Fibroblast of villous mesenchyme (primary cell): ENCODE results near the gene HAUS5. TPM values are rescaled to one million over a fixed set of nuclear protein-coding genes. Genes with fewer than 3 reads are reported as not detected.

Experiments used
- DNase-seq: peaks from one replicate; pipeline ENCODE4 v3.0.0-alpha.2; 2010; ENCODE audit warnings: low read depth
- H3K4me3 ChIP-seq: 2 replicates; pipeline ENCODE4 v1.5.1; 2011; ENCODE audit warnings: low read depth, mild to moderate bottlenecking, low read length
- CTCF ChIP-seq: IDR thresholded peaks from 2 replicates; pipeline ENCODE4 v1.5.1; 2012; ENCODE audit warnings: low read depth, mild to moderate bottlenecking, low read length; ENCODE audit not compliant: insufficient read depth
- total RNA-seq: library from RNA; depleted of rRNA; stranded (reverse); fragments of >200 nt; gene quantifications from 2 replicates; pipeline ENCODE4 v1.2.3, GENCODE V29; 2012

Gene HAUS5
- 6.5 and 6.8 TPM in 2 replicates for total RNA-seq

- peak; percentile 92 for DNase-seq
- peak within 1 kb of the TSS; percentile 94 for H3K4me3 ChIP-seq
- TF ChIP-seq CTCF = no peak
Measured at GRCh38 chr19:35612559-35613321, at the start of gene HAUS5. Gene HAUS5 (plus strand): TSS chr19:35612735. CDS start chr19:35612795, 60 bp downstream.

DNA sequence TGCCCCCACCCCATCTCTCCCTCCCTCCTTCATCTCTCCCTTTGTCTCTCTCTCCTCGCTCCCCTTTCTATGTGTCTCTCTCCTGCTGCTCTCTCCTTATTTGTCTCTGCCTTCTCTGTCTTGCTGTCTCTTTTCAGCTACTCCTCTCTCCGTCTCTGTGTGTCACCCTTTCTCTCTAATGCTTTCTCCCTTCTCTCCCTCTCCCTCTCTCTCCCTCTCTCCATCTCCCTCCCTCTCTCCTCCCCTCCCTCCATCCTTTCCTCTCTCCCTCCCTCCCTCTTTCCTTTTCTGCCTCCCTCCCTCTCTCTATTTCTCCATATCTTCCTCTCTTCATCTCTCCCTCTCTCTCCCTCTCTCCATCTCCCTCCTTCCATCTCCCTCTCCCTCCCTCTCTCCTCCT, 49.8 kb upstream of the HAUS5 start:
- no peak for DNase-seq
- no peak for TF ChIP-seq CTCF
- H3K4me3 ChIP-seq = no peak overlapping the region

DNA sequence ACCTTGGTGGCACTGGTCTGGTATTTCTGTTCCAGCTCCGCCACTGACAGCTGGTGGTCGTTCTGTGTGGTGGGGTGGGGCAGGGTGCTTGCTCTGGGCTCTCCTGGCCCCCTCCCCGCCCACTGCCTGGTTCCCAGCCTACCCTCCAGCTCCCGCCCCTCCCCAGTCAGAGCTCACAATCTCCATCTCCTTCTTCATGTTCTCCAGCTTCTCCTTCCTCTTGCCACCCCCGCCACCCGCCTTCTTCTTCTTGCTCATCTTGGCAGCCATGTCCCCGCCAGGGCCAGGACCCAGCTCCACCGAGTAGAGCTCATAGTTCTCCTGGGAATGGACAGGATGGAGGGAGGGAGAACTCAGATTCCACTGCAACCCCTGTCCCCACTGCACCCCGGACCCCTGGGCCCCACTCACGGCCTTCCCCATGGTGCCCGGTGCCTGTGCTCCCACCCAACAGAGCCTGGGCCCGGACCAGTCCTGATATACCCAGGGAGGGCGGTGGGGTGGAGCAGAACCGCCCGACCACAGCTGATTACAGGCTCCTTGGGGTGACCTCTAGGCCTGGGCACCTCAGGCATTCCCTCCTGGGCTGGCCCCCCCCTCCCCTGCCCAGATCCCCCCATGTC, 49.2 kb upstream of the HAUS5 start, which contains the start of gene ATP4A:
ATP4A (minus strand) TSS at position 452 of the 623 bp plus-strand sequence; CDS start at position 423, 29 bp downstream.
- TF ChIP-seq CTCF = no peak
- DNase-seq = no peak
- H3K4me3 ChIP-seq = no peak within 1 kb of the TSS

GRCh38 chr19:35565016-35565856, 47.3 kb upstream of the HAUS5 start:
- DNase-seq = no peak
- no peak for TF ChIP-seq CTCF
- no peak overlapping the region for H3K4me3 ChIP-seq

GRCh38 chr19:35566738-35567137, 45.8 kb upstream of the HAUS5 start:
- no peak for TF ChIP-seq CTCF
- DNase-seq = no peak
- no peak overlapping the region for H3K4me3 ChIP-seq

- no peak for DNase-seq
- no peak for TF ChIP-seq CTCF
- no peak overlapping the region for H3K4me3 ChIP-seq
Measured at GRCh38 chr19:35569281-35569781, 43.2 kb upstream of the HAUS5 start.
